Cardiac muscle cell (in vitro differentiated cells and primary cell): ENCODE measurements around the gene UBD. TPM values are rescaled to one million over a fixed set of nuclear protein-coding genes. Genes with fewer than 3 reads are reported as not detected.

Experiments
- DNase-seq, 2 donors: peaks; one replicate each; pipeline versions ENCODE4 v3.0.0 to v3.0.0-alpha.2; 2010 to 2017; ENCODE audit warnings: low read depth in 1 of 2, low spot score in 1 of 2
- H3K27ac ChIP-seq: fragments of 200-600 bp; sonication (generic); 2 replicates; pipeline ENCODE4 v1.5.1; 2016
- H3K27me3 ChIP-seq: fragments of 200-600 bp; sonication (generic); 2 replicates; pipeline ENCODE4 v1.6.0; 2016; ENCODE audit warnings: control low read depth
- H3K36me3 ChIP-seq: fragments of 200-600 bp; sonication (generic); 2 replicates; pipeline ENCODE4 v1.5.1; 2016; ENCODE audit warnings: control low read depth
- H3K4me1 ChIP-seq: fragments of 200-600 bp; sonication (generic); 2 replicates; pipeline ENCODE4 v1.8.1; 2017; ENCODE audit warnings: low read depth, mild to moderate bottlenecking, mixed run types
- H3K4me3 ChIP-seq: fragments of 200-600 bp; sonication (generic); 2 replicates; pipeline ENCODE4 v1.5.1; 2016; ENCODE audit warnings: mild to moderate bottlenecking
- H3K9me3 ChIP-seq: fragments of 200-600 bp; sonication (generic); 2 replicates; pipeline ENCODE4 v1.5.1; 2017; ENCODE audit warnings: low read depth, mild to moderate bottlenecking, control low read depth
- CTCF ChIP-seq: IDR thresholded peaks from 2 replicates; pipeline ENCODE4 v1.5.1; 2012; ENCODE audit warnings: low read depth, mild to moderate bottlenecking, low read length
- polyA plus RNA-seq: library from polyadenylated mRNA; unstranded; fragments of >200 nt; fragmentation: Nextera tagmentation; extraction: Ambion mirVana; gene quantifications from 2 replicates; pipeline ENCODE4 v1.2.1, GENCODE V29; 2016
- total RNA-seq: library from RNA; depleted of rRNA; stranded (reverse); fragments of >200 nt; gene quantifications from 2 replicates; pipeline ENCODE4 v1.2.3, GENCODE V29; 2016

Gene UBD
- total and polyA plus RNA-seq, 2 experiments from 2014 or later = not detected

DNA sequence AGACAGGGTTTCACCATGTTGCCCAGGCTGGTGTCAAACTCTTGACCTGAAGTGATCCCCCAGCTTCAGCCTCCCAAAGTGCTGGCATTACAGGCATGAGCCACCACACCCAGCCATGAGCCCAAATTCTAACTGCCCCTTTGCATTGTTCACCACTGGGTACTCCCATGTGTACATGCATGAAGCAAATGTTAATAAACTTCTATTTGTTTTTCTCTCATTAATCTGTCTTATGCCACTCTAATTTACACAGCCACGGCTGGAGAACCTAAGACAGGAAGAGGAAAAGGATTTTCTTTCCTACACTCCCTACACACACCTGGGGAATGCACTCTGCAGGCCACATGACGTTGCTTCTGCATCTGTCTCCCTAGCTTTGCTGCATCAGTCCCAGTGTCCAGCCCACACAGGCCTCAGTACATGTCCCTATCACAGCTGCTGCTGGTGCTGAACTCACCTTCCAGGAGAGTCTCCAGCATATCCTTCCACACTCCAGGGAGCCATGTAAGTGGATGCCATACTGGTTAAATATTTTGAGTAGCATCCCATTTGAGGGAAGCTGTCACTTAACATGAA is 38.7 kb upstream of the UBD start:
- peak overlapping the region; percentile 43 for H3K27ac ChIP-seq
- no peak for DNase-seq

GRCh38 chr6:29597184-29597583 is 37.7 kb upstream of the UBD start:
- no peak overlapping the region for H3K4me3 ChIP-seq
- DNase-seq = no peak
- H3K9me3 ChIP-seq = no peaks in the 10 kb centered on the region
- peaks cover 12% of the 10 kb centered on the region for H3K4me1 ChIP-seq
- H3K36me3 ChIP-seq = no peaks in the 10 kb centered on the region
- H3K27ac ChIP-seq = no peak overlapping the region
- TF ChIP-seq CTCF = no peak
- no peaks in the 10 kb centered on the region for H3K27me3 ChIP-seq

More for the DNA sequence above, 38.7 kb upstream of the UBD start:
- Histone ChIP-seq H3K36me3 (no peaks in the 10 kb centered on the region), H3K4me1 (peaks cover 7% of the 10 kb centered on the region), H3K27me3 (no peaks in the 10 kb centered on the region), H3K4me3 (no peak overlapping the region), H3K9me3 (no peaks in the 10 kb centered on the region)
- no peak for TF ChIP-seq CTCF

GRCh38 chr6:29596381-29596900 is 36.9 kb upstream of the UBD start:
- Histone ChIP-seq H3K4me1 (peaks cover 12% of the 10 kb centered on the region), H3K9me3 (no peaks in the 10 kb centered on the region), H3K27ac (no peak overlapping the region), H3K27me3 (no peaks in the 10 kb centered on the region), H3K4me3 (no peak overlapping the region), H3K36me3 (no peaks in the 10 kb centered on the region)
- TF ChIP-seq CTCF = no peak
- no peak for DNase-seq

GRCh38 chr6:29593199-29593855 is 33.8 kb upstream of the UBD start:
- no peaks in the 10 kb centered on the region for H3K27me3 ChIP-seq
- TF ChIP-seq CTCF = no peak
- peak overlapping the region; percentile 55 for H3K27ac ChIP-seq
- peak in 1 of 2 donors; percentile 19 for DNase-seq
- H3K36me3 ChIP-seq = no peaks in the 10 kb centered on the region
- H3K4me3 ChIP-seq = no peak overlapping the region
- H3K9me3 ChIP-seq = no peaks in the 10 kb centered on the region
- H3K4me1 ChIP-seq = peaks cover 12% of the 10 kb centered on the region

DNA sequence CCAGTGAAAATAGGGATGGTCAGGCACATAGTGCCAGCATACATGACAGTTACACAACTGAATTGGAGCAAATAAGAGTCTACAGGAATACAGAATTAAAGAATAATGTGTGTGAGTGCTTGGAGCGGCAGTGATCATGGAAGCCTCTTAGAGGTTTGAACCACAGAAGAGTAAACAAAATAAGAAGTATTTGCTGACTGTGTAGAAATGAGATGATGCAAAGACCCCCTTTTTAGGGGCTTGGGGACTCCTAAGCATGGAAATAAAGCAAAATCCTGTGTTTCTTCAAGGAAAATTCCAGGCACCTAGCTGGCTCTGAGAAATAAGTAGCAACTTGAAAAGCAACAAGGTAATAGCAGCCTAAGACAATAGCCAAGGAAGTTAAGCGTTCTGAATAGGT is 32.1 kb upstream of the UBD start:
- no peak for DNase-seq
- peaks cover 12% of the 10 kb centered on the region for H3K4me1 ChIP-seq
- H3K27ac ChIP-seq = no peak overlapping the region
- no peaks in the 10 kb centered on the region for H3K27me3 ChIP-seq
- no peak overlapping the region for H3K4me3 ChIP-seq
- no peaks in the 10 kb centered on the region for H3K9me3 ChIP-seq
- TF ChIP-seq CTCF = no peak
- no peaks in the 10 kb centered on the region for H3K36me3 ChIP-seq
